Activated CD4-positive, alpha-beta memory T cell treated with anti-CD3 and anti-CD28 coated beads for 36 hours (primary cell): Measurements from ENCODE around the gene NFIA. TPM values are rescaled to one million over a fixed set of nuclear protein-coding genes. Genes with fewer than 3 reads are reported as not detected.

Experiments used
- CTCF ChIA-PET: fragments of 350-600 bp; sonication (Branson Sonifier 250); formaldehyde crosslinking; loops from one replicate; lab custom pipeline; 2021; ENCODE audit warnings: antibody characterized with exemption, inconsistent platforms; lab: Charles Lee
- POLR2A ChIA-PET: fragments of 350-600 bp; sonication (Branson Sonifier 250); formaldehyde crosslinking; loops from one replicate; lab custom pipeline; 2021; ENCODE audit warnings: antibody characterized with exemption; lab: Charles Lee
- DNase-seq: peaks from one replicate; pipeline ENCODE4 v3.0.0-alpha.2; 2020
- H3K27ac Mint-ChIP-seq: one replicate; pipeline ENCODE4 v1.8.0; 2021; ENCODE audit warnings: mixed read lengths
- H3K27me3 Mint-ChIP-seq: one replicate; pipeline ENCODE4 v1.8.0; 2021; ENCODE audit warnings: mixed read lengths
- H3K36me3 Mint-ChIP-seq: one replicate; pipeline ENCODE4 v1.8.0; 2021; ENCODE audit warnings: mixed read lengths
- H3K4me1 Mint-ChIP-seq: one replicate; pipeline ENCODE4 v1.8.0; 2021; ENCODE audit warnings: low read depth, mixed read lengths
- H3K4me3 Mint-ChIP-seq: one replicate; pipeline ENCODE4 v1.8.0; 2021; ENCODE audit warnings: mild to moderate bottlenecking, mixed read lengths
- H3K9me3 Mint-ChIP-seq: one replicate; pipeline ENCODE4 v1.8.0; 2021; ENCODE audit warnings: mixed read lengths
- intact Hi-C: fragments of 100-400 bp; cut with micrococcal nuclease; formaldehyde crosslinking; loops from one replicate; pipeline ENCODE4 v1.15.1; 2023
- total RNA-seq, 2 experiments: library from RNA; stranded (reverse); gene quantifications; one replicate each; pipeline ENCODE4 v1.2.3, GENCODE V29; 2021

The NFIA gene
- total RNA-seq, 2 experiments from 2014 or later = 5.3 to 7.1 TPM

GRCh38 chr1:61259379-61260148 lies 177.2 kb downstream of the NFIA start:
- ChIA-PET POLR2A (no interaction called here), CTCF (no interaction called here)
- H3K4me1 Mint-ChIP-seq = peaks cover 14% of the 10 kb centered on the region
- H3K4me3 Mint-ChIP-seq = no peak overlapping the region
- H3K36me3 Mint-ChIP-seq = no peaks in the 10 kb centered on the region
- H3K27ac Mint-ChIP-seq = no peak overlapping the region
- H3K27me3 Mint-ChIP-seq = no peaks in the 10 kb centered on the region
- H3K9me3 Mint-ChIP-seq = no peaks in the 10 kb centered on the region
- no peak for DNase-seq
- intact Hi-C loops = no loop called here

GRCh38 chr1:61260171-61260570 lies 177.8 kb downstream of the NFIA start:
- H3K4me3 Mint-ChIP-seq = no peak overlapping the region
- intact Hi-C loops = no loop called here
- no peak for DNase-seq
- no peak overlapping the region for H3K27ac Mint-ChIP-seq
- no peaks in the 10 kb centered on the region for H3K27me3 Mint-ChIP-seq
- ChIA-PET POLR2A (no interaction called here), CTCF (no interaction called here)
- H3K9me3 Mint-ChIP-seq = no peaks in the 10 kb centered on the region
- H3K4me1 Mint-ChIP-seq = peaks cover 8% of the 10 kb centered on the region
- H3K36me3 Mint-ChIP-seq = no peaks in the 10 kb centered on the region

- Mint-ChIP-seq H3K4me1 (peaks cover 3% of the 10 kb centered on the region), H3K27ac (no peak overlapping the region), H3K4me3 (no peak overlapping the region), H3K9me3 (no peaks in the 10 kb centered on the region), H3K36me3 (no peaks in the 10 kb centered on the region), H3K27me3 (no peaks in the 10 kb centered on the region)
- no peak for DNase-seq
- POLR2A ChIA-PET = no interaction called here
- intact Hi-C loops = no loop called here
- CTCF ChIA-PET = no interaction called here
Observed at GRCh38 chr1:61261595-61261994, 179.2 kb downstream of the NFIA start.

DNA sequence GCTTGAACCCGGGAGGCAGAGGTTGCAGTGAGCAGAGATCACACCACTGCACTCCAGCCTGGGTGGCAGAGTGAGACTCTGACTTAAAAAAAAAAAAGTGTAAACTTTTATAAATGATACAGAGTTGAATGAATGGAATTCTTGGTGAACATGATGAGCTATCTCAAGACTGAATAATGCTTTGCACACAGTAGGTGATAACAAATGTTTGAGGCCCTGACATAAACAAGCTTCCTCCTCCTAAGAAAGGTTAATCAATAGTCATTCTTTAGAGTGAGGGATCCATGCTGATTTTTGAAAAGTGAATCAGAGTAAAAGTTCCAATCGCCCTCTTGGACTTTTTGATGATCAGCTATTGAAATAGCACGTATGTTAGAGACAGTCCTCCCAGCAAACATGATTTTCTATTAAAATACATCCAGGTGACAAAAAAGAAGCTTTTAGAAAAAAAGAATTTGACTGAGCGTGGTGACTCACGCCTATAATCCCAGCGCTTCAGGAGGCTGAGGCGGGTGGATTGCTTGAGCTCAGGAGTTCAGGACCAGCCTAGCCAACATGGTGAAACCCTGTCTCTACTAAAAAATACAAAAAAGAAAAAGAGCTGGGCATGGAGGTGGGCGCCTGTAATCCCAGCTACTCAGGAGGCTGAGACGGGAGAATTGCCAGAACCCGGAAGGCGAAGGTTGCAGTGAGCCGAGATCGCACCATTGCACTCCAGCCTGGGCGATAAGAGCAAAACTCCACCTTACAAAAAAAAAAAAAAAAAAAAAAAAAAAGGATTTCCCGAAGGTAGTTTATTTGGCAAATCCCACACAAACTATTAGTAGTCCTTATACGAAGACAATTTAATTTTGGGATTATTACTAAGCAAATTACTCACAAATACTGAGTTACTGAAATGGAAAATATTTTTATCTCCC lies 181.8 kb downstream of the NFIA start:
- peaks cover 2% of the 10 kb centered on the region for H3K27me3 Mint-ChIP-seq
- no peak overlapping the region for H3K27ac Mint-ChIP-seq
- H3K4me1 Mint-ChIP-seq = peaks cover 19% of the 10 kb centered on the region
- intact Hi-C loops = no loop called here
- no peaks in the 10 kb centered on the region for H3K36me3 Mint-ChIP-seq
- H3K9me3 Mint-ChIP-seq = no peaks in the 10 kb centered on the region
- ChIA-PET CTCF (interaction anchor here (0.7 to 2.7 kb wide), 2 partner anchors 68 to 214 kb away, joined by 3 to 12 read pairs; no protein-coding TSS in a partner anchor), POLR2A (interaction anchor here (1.0 kb wide), 1 partner anchor 38 kb away, joined by 3 read pairs; no protein-coding TSS in a partner anchor)
- no peak overlapping the region for H3K4me3 Mint-ChIP-seq
- no peak for DNase-seq

DNA sequence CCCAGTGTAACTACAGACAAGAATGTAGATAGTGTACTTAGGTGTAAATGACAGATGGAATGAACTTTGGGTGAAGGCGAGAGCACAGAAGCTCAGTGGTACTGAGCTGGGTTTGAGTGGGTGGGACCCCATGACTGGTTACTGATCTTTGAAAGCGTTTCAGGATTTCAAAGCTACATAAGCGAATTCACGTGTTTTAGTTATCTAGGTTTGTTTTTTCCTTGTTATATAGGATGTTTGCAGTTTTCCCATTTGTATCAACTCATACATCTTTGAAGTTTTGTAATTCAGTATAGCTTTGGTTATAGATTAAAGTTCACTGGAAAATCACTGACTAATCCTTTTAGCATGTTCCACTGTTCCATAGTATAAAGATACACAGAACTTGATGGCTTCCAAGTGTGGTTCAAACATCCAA lies 182.5 kb downstream of the NFIA start:
- CTCF ChIA-PET = interaction anchor here (2.7 kb wide), 1 partner anchor 215 kb away, joined by 12 read pairs; no protein-coding TSS in a partner anchor
- Mint-ChIP-seq H3K4me3 (no peak overlapping the region), H3K27me3 (peaks cover 2% of the 10 kb centered on the region), H3K27ac (no peak overlapping the region), H3K9me3 (no peaks in the 10 kb centered on the region), H3K36me3 (no peaks in the 10 kb centered on the region), H3K4me1 (peaks cover 25% of the 10 kb centered on the region)
- POLR2A ChIA-PET = no interaction called here
- intact Hi-C loops = no loop called here
- no peak for DNase-seq

DNA sequence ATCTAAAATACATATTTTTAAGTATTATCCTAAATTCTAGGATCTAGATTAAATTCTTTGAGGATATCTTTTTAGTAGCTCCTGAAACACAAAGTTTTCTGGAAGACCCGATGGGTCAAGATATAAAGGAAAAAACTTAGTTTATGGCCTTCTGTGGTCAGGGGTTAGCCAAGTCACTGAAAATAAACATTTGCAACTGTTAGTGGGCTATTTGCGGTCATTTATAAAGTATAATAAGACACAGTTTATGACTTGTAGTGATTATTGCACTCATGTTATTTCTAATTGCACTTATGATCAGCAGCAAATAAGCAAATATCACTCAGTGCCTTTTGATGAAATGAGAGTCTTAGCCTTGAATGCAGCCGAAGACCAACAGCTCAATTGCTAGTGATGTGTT lies 183.3 kb downstream of the NFIA start:
- no peaks in the 10 kb centered on the region for H3K9me3 Mint-ChIP-seq
- ChIA-PET POLR2A (no interaction called here), CTCF (interaction anchor here (2.7 kb wide), 1 partner anchor 216 kb away, joined by 12 read pairs; no protein-coding TSS in a partner anchor)
- H3K27ac Mint-ChIP-seq = no peak overlapping the region
- H3K4me1 Mint-ChIP-seq = peaks cover 34% of the 10 kb centered on the region
- intact Hi-C loops = no loop called here
- no peaks in the 10 kb centered on the region for H3K36me3 Mint-ChIP-seq
- peaks cover 2% of the 10 kb centered on the region for H3K27me3 Mint-ChIP-seq
- H3K4me3 Mint-ChIP-seq = no peak overlapping the region
- DNase-seq = no peak

DNA sequence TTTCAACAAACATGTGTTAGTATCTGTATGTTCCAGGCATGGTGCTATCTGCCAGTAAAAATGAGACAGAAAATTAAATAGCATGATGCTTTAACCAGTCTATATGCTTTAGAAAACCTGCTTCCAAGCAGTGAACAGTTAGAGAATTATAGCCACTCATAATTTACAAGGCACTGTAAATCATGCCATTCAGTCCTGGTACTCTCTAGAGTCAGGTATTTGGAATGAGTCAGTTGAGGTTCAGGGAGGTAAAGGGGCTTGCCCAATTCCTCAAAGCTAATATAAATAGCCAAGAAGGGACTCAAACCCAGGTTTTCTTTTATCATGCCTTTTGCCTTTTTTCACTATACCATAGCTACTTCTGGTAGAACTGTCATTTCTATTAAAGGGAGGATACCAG lies 184.4 kb downstream of the NFIA start:
- no peaks in the 10 kb centered on the region for H3K9me3 Mint-ChIP-seq
- no peak overlapping the region for H3K27ac Mint-ChIP-seq
- peaks cover 2% of the 10 kb centered on the region for H3K27me3 Mint-ChIP-seq
- intact Hi-C loops = no loop called here
- DNase-seq = no peak
- no peaks in the 10 kb centered on the region for H3K36me3 Mint-ChIP-seq
- peaks cover 44% of the 10 kb centered on the region for H3K4me1 Mint-ChIP-seq
- CTCF ChIA-PET = interaction anchor here (1.0 kb wide), 1 partner anchor 217 kb away, joined by 3 read pairs; no protein-coding TSS in a partner anchor
- no peak overlapping the region for H3K4me3 Mint-ChIP-seq
- POLR2A ChIA-PET = interaction anchor here (0.8 to 1.2 kb wide), 3 partner anchors 52 to 69 kb away, joined by 3 to 4 read pairs (median 4); no protein-coding TSS in a partner anchor

- POLR2A ChIA-PET = interaction anchor here (0.7 to 1.6 kb wide), 4 partner anchors 33 to 878 kb away, joined by 4 to 9 read pairs (median 4); no protein-coding TSS in a partner anchor
- DNase-seq = no peak
- peaks cover 2% of the 10 kb centered on the region for H3K27me3 Mint-ChIP-seq
- peaks cover 53% of the 10 kb centered on the region for H3K4me1 Mint-ChIP-seq
- no peaks in the 10 kb centered on the region for H3K36me3 Mint-ChIP-seq
- H3K9me3 Mint-ChIP-seq = no peaks in the 10 kb centered on the region
- no peak overlapping the region for H3K4me3 Mint-ChIP-seq
- CTCF ChIA-PET = interaction anchor here (0.6 to 3.8 kb wide), 5 partner anchors 32 to 226 kb away, joined by 3 to 34 read pairs (median 6); no protein-coding TSS in a partner anchor
- intact Hi-C loops = no loop called here
- H3K27ac Mint-ChIP-seq = no peak overlapping the region
Observed at GRCh38 chr1:61268546-61269240, 186.3 kb downstream of the NFIA start.

DNA sequence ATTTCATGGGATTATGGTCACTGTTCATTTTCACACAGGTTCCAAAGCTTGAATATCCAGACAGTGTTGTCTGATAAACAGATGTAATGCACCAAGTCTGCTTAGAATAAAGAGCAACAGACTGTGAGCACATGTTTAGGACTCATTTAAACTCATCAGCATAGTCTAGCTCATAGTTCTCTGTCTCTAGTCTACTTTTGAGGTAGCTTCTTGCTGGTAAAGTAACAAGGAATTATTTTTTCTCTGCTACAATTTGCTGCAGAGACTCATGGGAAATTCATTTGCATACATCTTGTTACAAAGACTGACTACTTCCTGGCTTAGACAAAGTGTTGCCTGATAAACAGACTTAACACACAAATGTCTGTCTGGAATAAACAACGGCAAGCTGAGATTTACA lies 187.2 kb downstream of the NFIA start:
- DNase-seq = no peak
- H3K4me1 Mint-ChIP-seq = peaks cover 53% of the 10 kb centered on the region
- H3K9me3 Mint-ChIP-seq = no peaks in the 10 kb centered on the region
- H3K27me3 Mint-ChIP-seq = peaks cover 4% of the 10 kb centered on the region
- POLR2A ChIA-PET = interaction anchor here (0.7 to 1.6 kb wide), 4 partner anchors 32 to 878 kb away, joined by 3 to 9 read pairs (median 4); no protein-coding TSS in a partner anchor
- no peaks in the 10 kb centered on the region for H3K36me3 Mint-ChIP-seq
- H3K27ac Mint-ChIP-seq = peak overlapping the region; percentile 86
- peak overlapping the region; percentile 7 for H3K4me3 Mint-ChIP-seq
- CTCF ChIA-PET = interaction anchor here (0.7 to 3.8 kb wide), 5 partner anchors 32 to 227 kb away, joined by 3 to 34 read pairs (median 6); no protein-coding TSS in a partner anchor
- intact Hi-C loops = loop anchor here (10.0 kb wide), 1 partner anchor 215 kb away; no protein-coding TSS in a partner anchor

GRCh38 chr1:61270107-61270506 lies 187.7 kb downstream of the NFIA start:
- intact Hi-C loops = loop anchor here (10.0 kb wide), 1 partner anchor 215 kb away; no protein-coding TSS in a partner anchor
- Mint-ChIP-seq H3K27me3 (peaks cover 5% of the 10 kb centered on the region), H3K27ac (peak overlapping the region; percentile 86), H3K36me3 (no peaks in the 10 kb centered on the region), H3K4me1 (peaks cover 53% of the 10 kb centered on the region), H3K4me3 (peak overlapping the region; percentile 7), H3K9me3 (no peaks in the 10 kb centered on the region)
- DNase-seq = no peak
- CTCF ChIA-PET = interaction anchor here (0.7 to 3.8 kb wide), 4 partner anchors 31 to 227 kb away, joined by 3 to 34 read pairs (median 6); no protein-coding TSS in a partner anchor
- POLR2A ChIA-PET = interaction anchor here (1.2 to 2.3 kb wide), 4 partner anchors 32 to 54 kb away, joined by 3 to 51 read pairs (median 6); no protein-coding TSS in a partner anchor
